Stimulated activated CD8-positive, alpha-beta memory T cell treated with anti-CD3 and anti-CD28 coated beads, Interleukin-2, amount 100 ng/mL, for 1 hour (primary cell): Measurements from ENCODE around the gene NOMO2.
"Not testable (repeated sequence)": the region's sequence is repeated elsewhere in the genome, so short reads cannot be mapped to it uniquely, and the experiment has no call there.

Experiments used
- DNase-seq, 2 donors: peaks; one replicate each; pipeline ENCODE4 v3.0.0-alpha.2; 2020; ENCODE audit warnings: low read depth in 2 of 2

The NOMO2 gene

GRCh38 chr16:18561727-18562314, at the start of gene NOMO2:
TSS of gene NOMO2 (minus strand) at chr16:18562097. CDS start at chr16:18562040, 57 bp downstream.
- peak; percentile 83 to 84 for DNase-seq

- not testable (repeated sequence) for DNase-seq
These were observed 48.4 kb upstream of the NOMO2 start for GRCh38 chr16:18610147-18610803.

GRCh38 chr16:18608271-18608670, 46.4 kb upstream of the NOMO2 start:
- not testable (repeated sequence) for DNase-seq

- DNase-seq: not testable (repeated sequence)
These were observed 41.8 kb upstream of the NOMO2 start for GRCh38 chr16:18603572-18604246.

- DNase-seq: not testable (repeated sequence)
These were observed 36.7 kb upstream of the NOMO2 start for GRCh38 chr16:18598582-18598981.

GRCh38 chr16:18597734-18598133, 35.8 kb upstream of the NOMO2 start:
- not testable (repeated sequence) for DNase-seq

GRCh38 chr16:18597319-18597718, 35.4 kb upstream of the NOMO2 start:
- DNase-seq: not testable (repeated sequence)

GRCh38 chr16:18595796-18596195, 33.9 kb upstream of the NOMO2 start:
- DNase-seq: not testable (repeated sequence)

- not testable (repeated sequence) for DNase-seq
These were observed 33.0 kb upstream of the NOMO2 start for GRCh38 chr16:18594880-18595279.

- not testable (repeated sequence) for DNase-seq
These were observed 32.0 kb upstream of the NOMO2 start for GRCh38 chr16:18593904-18594303.

- DNase-seq: not testable (repeated sequence)
These were observed 31.1 kb upstream of the NOMO2 start for GRCh38 chr16:18592982-18593381.

GRCh38 chr16:18591908-18592307, 30.0 kb upstream of the NOMO2 start:
- DNase-seq: not testable (repeated sequence)

- DNase-seq: not testable (repeated sequence)
These were observed 29.5 kb upstream of the NOMO2 start for GRCh38 chr16:18591441-18591840.

- DNase-seq: not testable (repeated sequence)
These were observed 27.9 kb upstream of the NOMO2 start for GRCh38 chr16:18589806-18590205.

- not testable (repeated sequence) for DNase-seq
These were observed 25.0 kb upstream of the NOMO2 start for GRCh38 chr16:18586560-18587540.

GRCh38 chr16:18585789-18586188, 23.9 kb upstream of the NOMO2 start:
- not testable (repeated sequence) for DNase-seq

- DNase-seq: no peak
These were observed 21.0 kb upstream of the NOMO2 start for GRCh38 chr16:18582902-18583301.

GRCh38 chr16:18580396-18580795, 18.5 kb upstream of the NOMO2 start:
- not testable (repeated sequence) for DNase-seq

- DNase-seq: not testable (repeated sequence)
These were observed 17.4 kb upstream of the NOMO2 start for GRCh38 chr16:18579261-18579660.

GRCh38 chr16:18577942-18578341, 16.0 kb upstream of the NOMO2 start:
- DNase-seq: not testable (repeated sequence)

GRCh38 chr16:18575945-18576344, 14.0 kb upstream of the NOMO2 start:
- DNase-seq: not testable (repeated sequence)
